HS-5 (cell line): ENCODE results near the gene PTPRD.
"Not testable (repeated sequence)": the region's sequence is repeated elsewhere in the genome, so short reads cannot be mapped to it uniquely, and the experiment has no call there.

Source experiments
- DNase-seq: peaks from one replicate; pipeline ENCODE4 v3.0.0-alpha.2; 2012; ENCODE audit warnings: low read depth

Gene PTPRD

GRCh38 chr9:9963841-9964240 lies 649.0 kb downstream of the PTPRD start:
- DNase-seq, result no peak

DNA sequence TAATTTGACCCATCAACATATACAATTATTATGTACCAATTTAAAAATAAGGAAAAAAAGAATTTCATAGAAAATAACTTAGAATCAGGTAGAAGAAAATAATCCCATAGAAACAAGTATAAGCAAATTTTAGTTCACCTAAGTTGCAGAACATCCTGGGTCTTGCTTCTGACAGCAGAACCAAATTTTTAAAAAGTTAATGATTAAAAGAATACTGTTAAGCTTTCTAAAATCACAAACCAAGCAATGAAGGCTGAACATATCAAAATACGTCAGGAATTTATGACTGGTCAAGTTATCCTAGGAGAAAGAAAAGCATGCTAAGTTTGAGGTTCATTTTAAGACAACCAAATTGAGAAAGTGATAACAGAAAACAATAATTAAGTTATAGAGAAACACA lies 650.9 kb downstream of the PTPRD start:
- no peak for DNase-seq

DNA sequence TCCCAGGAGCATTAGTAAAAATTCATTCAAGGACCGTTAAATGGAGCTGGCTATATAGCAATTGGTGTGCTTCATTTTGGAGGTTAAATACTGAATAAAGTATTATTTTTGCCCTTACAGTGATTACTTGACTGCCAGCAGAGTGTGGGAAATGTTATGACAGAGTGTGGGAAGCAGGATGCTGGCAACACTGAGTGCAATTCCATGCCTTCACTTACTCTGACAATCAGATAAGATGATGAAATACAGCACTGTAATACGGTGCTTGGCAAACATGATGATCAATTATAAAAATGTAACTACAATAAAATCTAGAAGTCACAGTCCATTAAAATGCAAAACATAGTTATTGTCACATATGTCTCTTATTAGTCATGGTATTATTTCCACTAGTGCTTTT lies 651.3 kb downstream of the PTPRD start:
- no peak for DNase-seq

GRCh38 chr9:9951556-9952160 lies 661.1 kb downstream of the PTPRD start:
- DNase-seq, result no peak

DNA sequence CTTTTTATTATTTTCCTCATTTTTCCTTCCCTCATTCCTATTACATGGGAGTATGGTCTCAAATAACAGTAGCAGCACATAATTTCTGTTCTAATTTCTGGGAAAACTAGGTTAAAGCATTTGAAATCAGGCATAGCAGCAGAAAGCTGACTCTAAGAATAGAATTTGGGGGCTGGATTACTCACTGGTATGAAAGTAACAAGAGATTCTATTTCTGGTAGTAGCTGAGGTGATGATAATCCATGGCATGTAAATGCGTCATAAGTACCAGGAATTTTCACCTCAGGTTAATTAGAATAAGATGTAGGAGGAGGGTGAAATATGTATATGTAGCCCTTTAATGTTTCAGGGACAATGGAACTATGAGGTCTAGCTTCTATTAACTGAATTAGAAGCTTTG lies 662.0 kb downstream of the PTPRD start:
- peak; percentile 20 for DNase-seq

GRCh38 chr9:9949978-9950377 lies 662.8 kb downstream of the PTPRD start:
- DNase-seq, result no peak

- no peak for DNase-seq
Observed at GRCh38 chr9:9949368-9949767, 663.4 kb downstream of the PTPRD start.

GRCh38 chr9:9945966-9946365 lies 666.8 kb downstream of the PTPRD start:
- DNase-seq, result no peak

GRCh38 chr9:9942764-9943424 lies 669.9 kb downstream of the PTPRD start:
- DNase-seq, result peak; percentile 50

GRCh38 chr9:9938432-9938831 lies 674.4 kb downstream of the PTPRD start:
- no peak for DNase-seq

DNA sequence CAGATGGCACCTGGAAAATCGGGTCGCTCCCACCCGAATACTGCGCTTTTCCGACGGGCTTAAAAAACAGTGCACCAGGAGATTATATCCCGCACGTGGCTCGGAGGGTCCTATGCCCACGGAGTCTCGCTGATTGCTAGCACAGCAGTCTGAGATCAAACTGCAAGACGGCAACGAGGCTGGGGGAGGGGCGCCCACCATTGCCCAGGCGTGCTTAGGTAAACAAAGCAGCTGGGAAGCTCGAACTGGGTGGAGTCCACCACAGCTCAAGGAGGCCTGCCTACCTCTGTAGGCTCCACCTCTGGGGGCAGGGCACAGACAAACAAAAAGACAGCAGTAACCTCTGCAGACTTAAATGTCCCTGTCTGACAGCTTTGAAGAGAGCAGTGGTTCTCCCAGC lies 681.3 kb downstream of the PTPRD start:
- DNase-seq, result not testable (repeated sequence)

DNA sequence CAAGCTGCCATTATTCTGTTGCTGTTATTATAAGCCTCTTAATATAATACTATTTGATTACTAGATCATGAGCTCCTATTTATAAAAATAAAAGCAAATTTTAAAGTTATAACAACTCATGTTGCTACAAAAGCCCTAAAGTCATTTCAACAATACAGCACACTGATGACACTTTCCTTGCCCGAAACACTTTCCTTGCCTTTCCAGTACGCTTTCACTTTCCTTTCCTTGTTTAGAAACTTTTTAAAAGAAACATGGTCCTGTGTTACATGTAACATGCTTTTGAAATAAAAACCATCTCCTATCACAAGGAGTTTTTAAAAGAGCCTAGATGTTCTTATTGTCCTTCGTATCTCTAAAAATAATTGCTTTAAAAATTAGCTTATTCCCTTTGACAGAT lies 688.4 kb downstream of the PTPRD start:
- DNase-seq, result no peak

GRCh38 chr9:9921805-9922204 lies 691.0 kb downstream of the PTPRD start:
- DNase-seq, result no peak

DNA sequence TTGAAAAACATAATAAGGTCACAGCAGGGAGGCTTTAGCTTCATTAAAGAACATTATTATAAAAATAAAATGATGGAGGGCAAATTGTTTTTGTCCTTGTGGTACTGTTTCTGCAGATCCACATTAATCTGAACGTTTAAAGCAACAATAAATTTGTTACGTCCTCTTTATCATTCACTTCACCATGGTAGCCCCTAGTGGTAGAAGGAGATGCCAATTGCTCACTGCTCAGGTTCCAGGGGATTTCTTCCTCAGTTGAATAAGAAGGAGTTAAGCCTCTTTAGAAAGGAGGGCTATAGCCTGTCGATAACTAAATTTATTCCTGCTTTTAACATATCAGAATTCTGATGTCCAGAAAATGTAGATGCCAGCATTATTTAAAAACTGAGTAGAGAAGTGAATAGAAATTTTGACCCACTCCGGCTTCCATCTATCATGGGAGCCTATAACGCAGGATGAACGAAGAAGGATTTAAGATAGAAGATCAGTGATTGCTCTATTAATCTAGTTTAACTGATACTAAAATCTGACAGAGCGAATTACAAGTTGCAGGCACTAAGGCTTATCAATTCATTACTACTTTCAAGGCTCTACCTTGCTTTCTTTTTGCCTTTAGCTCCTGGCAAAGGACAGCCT lies 692.3 kb downstream of the PTPRD start:
- no peak for DNase-seq

GRCh38 chr9:9919174-9919775 lies 693.5 kb downstream of the PTPRD start:
- DNase-seq, result no peak

DNA sequence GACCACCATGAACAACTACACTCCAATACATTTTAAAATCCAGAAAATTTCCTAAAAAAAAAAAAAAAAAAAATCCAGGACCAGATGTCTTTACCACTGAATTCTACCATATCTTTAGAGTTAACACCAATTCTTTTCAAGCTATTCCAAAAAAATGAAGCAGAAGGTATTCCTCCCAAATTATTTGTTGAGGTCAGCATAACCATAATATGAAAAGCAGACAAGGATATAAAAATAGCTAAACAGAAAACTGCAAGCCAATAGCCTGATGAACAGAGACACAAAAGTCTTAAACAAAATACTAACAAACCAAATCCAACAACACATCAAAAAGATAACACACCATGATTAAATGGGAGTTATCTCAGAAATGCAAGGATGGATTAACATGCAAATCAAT lies 695.4 kb downstream of the PTPRD start:
- no peak for DNase-seq

DNA sequence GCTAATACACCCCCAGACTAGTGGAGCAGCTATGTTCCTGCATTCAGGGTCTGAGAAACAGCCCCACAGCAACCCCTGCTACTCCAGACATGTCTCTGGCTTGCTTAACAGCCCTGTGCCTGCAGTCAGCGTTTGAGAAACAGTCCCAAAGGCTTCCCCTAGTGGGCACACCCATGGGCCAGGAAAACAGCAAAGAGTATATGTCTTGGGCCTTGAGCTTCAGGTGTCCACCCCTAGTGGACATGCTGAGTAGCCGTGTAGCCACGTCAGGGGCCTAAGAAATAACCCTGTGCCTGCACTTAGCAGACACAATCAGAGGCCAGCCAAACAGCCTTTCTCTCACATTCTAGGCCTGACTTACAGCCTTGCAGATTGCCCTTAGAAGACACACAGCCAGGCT lies 698.6 kb downstream of the PTPRD start:
- no peak for DNase-seq

DNA sequence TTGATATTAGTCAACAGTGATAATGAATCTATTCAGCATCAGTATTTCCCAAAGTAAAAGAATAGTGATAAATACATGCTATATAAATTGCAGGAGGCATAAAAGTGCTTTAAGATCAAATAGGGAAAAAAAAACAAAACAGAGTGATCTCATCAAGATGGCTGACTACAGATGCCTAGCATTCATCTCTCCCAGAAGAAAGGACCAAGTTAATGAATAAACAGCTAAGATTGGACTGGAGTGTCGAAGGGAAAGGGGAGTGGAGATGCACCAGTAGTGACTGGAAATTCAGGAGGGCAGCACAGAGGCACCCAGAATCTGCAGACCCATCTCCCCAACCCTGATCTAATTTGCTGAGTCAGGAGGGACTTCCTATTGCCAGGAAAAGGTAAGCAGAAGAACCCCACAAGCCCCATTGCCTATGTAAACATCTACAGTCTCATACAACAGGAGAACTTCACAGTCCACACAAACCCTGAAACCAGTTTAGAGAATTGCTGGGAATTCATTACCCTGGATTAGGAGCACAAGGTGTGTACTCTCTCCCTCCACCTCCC lies 699.4 kb downstream of the PTPRD start:
- no peak for DNase-seq

GRCh38 chr9:9912459-9912858 lies 700.3 kb downstream of the PTPRD start:
- DNase-seq, result no peak

DNA sequence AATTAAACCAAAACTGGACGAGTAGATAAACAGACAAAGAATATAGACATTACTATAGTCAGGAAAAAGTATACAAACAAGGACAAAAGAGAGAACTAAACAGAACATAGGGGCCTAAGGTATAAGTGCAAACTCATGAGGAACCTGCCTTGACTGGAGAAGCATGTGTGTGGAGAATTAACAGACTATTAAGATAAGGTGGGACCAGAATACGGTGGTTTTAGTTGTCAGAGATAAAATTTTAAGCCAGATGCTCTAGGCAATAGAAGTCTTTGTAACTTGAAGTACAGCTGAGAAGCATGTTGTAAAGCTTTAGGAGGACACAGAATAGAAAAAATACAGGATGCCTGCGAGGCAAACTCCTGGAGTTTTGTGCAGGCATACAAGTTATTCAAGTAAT lies 707.1 kb downstream of the PTPRD start:
- DNase-seq, result no peak

DNA sequence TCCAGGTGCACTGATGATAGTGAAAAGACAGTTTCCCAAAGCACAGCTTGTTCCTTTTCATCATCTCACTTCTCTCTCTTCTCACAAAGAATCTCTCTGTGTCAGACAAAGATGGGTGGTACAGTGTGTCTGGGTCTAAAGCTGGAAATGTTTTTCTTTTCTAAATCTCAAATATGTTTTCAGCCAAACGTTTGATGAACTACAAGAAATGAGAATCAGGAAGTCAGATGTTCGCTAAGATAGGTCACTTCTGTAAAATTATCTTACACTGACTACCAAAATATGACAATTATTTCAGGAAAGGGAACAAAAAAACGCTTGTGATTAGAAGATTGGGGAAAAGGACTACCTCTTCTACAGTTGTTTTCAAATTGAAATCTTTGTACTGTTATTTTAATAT lies 708.8 kb downstream of the PTPRD start:
- DNase-seq, result no peak

DNA sequence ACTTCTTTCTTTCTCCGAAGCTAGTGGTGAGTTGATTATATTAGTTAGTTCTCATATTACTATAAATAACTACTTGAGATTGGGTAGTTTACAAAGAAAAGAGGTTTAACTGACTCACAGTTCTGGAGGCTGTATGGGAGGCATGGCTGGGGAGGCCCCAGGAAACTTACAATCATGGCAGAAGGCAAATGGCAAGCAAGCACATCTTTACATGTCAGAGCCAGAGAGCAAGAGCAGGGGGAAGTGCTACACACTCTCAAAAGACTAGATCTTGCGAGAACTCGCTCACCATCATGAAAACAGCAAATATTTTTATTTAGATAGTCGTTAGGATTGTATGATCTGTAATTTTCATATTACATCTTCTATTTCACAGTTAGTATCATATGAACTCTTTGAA lies 711.2 kb downstream of the PTPRD start:
- DNase-seq, result no peak

DNA sequence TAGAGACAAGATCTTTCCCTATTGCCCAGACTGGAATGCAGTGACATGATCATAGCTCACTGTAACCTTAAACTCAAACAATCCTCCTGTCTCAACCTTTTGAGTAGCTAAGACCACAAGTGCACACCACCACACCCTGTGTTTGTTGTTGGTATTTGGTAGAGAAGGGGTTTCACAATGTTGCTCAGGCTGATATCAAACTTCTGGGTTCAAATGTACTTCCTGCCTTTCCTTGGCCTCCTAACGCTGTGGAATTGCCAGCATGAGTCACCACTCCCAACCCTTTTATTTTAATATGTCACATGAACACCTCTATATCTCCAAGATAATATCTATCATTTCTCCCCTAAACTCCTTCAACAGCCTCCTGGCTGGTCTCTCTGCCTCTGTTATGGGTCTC lies 719.0 kb downstream of the PTPRD start:
- no peak for DNase-seq
